ENCODE results near the gene NIN.

NIN gene

DNA sequence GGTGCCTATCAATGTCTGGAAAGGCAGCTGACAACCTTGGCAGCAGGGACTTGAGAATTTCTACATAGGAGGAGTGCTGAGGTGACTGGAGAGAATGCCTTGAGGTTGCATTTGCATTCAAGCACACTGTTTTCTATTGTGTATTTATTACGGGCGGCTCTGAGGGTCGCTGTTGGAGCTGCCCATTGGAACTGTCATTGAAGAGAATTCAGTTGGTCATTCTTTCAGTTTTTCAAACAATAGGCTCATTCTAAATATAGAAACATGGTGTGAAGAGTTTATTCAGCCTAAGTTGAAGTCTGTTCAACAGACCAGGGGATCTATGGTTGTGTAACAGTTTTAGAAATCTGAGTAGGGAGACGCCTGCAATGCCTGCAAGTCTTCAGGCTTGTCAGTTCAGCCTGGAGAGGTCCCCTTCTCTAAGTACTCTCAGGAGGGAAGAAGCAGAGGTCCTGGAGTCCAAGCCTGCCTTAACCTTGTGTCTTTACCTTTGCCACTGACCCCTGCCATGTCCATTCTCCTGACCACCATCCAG, 31.1 kb upstream of the NIN start:
- TF ChIP-seq TCF12 (IDR thresholded peaks at IDR 0.05; ENCODE audit: low read depth) (no peak), TAF1 (IDR thresholded peaks at IDR 0.05; ENCODE audit: low read depth) (no peak), CREB1 (IDR thresholded peaks at IDR 0.05; ENCODE audit: low read depth) (no peak)

DNA sequence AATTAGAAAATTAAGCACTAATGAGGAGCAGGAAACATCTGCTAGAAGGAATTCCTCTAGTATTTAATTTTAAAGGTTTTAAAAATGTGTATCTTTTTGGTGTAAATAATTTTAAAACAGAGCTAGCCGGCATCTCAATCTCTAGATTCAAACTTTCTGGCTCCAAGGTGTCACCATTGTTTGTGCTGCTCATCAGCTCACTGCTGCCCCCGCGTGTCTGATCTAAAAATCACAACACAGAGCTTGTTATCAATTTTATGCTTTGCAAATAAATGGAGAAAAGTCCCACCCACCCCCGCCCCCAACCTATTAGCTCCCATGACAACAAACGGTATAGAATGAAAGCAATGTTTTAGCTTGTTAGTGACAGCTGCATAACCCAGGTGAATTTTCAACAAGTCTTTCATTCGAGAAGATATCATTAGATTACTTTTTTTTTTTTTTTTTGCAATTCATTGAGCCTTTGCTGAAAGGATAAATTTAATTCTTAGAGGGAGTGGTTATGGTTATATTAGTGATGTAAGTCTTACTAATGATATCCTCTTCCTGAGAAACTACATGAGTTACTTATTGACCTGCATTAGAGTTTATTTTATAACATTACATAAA, 29.6 kb upstream of the NIN start:
- TF ChIP-seq RAD21 (IDR thresholded peaks at IDR 0.05; ENCODE audit: low read depth), result peak; percentile 68
- no peak for TF ChIP-seq EGR1 (IDR thresholded peaks at IDR 0.05)
- TF ChIP-seq, protein P1, sequence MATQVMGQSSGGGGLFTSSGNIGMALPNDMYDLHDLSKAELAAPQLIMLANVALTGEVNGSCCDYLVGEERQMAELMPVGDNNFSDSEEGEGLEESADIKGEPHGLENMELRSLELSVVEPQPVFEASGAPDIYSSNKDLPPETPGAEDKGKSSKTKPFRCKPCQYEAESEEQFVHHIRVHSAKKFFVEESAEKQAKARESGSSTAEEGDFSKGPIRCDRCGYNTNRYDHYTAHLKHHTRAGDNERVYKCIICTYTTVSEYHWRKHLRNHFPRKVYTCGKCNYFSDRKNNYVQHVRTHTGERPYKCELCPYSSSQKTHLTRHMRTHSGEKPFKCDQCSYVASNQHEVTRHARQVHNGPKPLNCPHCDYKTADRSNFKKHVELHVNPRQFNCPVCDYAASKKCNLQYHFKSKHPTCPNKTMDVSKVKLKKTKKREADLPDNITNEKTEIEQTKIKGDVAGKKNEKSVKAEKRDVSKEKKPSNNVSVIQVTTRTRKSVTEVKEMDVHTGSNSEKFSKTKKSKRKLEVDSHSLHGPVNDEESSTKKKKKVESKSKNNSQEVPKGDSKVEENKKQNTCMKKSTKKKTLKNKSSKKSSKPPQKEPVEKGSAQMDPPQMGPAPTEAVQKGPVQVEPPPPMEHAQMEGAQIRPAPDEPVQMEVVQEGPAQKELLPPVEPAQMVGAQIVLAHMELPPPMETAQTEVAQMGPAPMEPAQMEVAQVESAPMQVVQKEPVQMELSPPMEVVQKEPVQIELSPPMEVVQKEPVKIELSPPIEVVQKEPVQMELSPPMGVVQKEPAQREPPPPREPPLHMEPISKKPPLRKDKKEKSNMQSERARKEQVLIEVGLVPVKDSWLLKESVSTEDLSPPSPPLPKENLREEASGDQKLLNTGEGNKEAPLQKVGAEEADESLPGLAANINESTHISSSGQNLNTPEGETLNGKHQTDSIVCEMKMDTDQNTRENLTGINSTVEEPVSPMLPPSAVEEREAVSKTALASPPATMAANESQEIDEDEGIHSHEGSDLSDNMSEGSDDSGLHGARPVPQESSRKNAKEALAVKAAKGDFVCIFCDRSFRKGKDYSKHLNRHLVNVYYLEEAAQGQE (IDR thresholded peaks at IDR 0.05; ENCODE audit: low read depth), result no peak

DNA sequence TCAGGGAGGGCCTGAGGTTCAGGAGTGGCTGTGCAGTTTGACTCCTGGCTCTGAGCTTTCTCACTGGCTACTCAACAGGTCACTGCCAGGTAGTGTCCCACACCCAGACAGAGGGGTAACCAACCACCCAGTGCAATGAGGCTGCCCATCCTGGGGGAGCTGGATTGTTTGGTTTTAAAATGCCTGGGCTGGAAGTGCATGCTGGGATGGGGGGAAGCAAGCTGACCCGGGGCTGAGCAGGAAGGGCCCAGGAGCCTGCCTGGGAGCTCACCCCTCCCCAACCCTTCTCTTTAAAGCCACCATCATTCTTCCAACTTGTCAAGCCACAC, 28.3 kb upstream of the NIN start:
- no peak for TF ChIP-seq RAD21 (IDR thresholded peaks at IDR 0.05; ENCODE audit: low read depth)

DNA sequence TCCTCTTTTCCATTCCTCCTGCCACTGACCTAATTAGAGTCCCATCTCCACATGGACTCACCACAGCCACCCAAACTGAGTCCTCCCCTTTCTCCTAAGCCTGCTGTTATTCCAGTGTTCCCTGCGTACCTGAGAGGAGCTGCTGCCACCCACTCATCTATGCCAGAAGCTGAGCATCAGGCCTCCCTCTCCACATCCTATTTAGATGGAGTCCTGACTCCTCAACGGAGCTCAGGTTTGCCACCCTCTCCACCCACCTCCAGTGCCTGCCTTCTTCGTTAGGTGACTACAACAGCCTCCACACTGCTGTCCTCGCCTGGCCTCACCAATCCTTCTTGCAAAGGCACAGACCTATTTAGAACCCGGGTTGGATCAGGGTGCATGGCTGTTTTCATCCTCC, 25.7 kb upstream of the NIN start:
- TF ChIP-seq FOXM1 (IDR thresholded peaks at IDR 0.05; ENCODE audit: borderline replicate concordance, low read depth) (no peak), NFIC (IDR thresholded peaks at IDR 0.05) (no peak), RAD21 (IDR thresholded peaks at IDR 0.05; ENCODE audit: low read depth) (no peak), CEBPB (IDR thresholded peaks at IDR 0.05) (no peak)
- TF ChIP-seq, protein P2, sequence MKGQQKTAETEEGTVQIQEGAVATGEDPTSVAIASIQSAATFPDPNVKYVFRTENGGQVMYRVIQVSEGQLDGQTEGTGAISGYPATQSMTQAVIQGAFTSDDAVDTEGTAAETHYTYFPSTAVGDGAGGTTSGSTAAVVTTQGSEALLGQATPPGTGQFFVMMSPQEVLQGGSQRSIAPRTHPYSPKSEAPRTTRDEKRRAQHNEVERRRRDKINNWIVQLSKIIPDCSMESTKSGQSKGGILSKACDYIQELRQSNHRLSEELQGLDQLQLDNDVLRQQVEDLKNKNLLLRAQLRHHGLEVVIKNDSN (IDR thresholded peaks at IDR 0.05), result no peak

DNA sequence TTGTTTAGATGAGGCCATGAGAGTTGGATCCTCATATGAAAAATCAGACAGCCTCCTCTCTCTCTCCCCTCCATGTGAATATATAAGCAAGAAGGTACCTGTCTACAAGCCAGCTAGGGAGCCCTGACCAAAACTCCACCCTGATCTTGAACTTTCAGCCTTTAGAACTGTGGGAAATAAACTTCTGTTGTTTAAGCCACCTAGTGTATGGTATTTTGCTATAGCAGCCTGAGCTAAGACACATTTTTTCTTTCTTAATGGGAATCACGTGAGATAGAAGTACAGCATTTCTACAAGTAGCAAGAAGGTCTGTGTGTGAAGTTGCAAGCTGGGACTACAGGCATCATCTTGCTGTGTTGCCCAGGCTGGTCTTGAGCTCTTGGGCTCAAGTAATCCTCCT, 24.6 kb upstream of the NIN start:
- TF ChIP-seq CEBPB (IDR thresholded peaks at IDR 0.05) (no peak), TEAD4 (IDR thresholded peaks at IDR 0.05) (no peak), ZBTB7A (IDR thresholded peaks at IDR 0.05; ENCODE audit: low read depth) (no peak), FOXM1 (IDR thresholded peaks at IDR 0.05; ENCODE audit: borderline replicate concordance, low read depth) (no peak), YY1 (IDR thresholded peaks at IDR 0.05; ENCODE audit: low read depth) (no peak), TAF1 (IDR thresholded peaks at IDR 0.05; ENCODE audit: low read depth) (no peak), EGR1 (IDR thresholded peaks at IDR 0.05) (no peak), RAD21 (IDR thresholded peaks at IDR 0.05; ENCODE audit: low read depth) (no peak), CREB1 (IDR thresholded peaks at IDR 0.05; ENCODE audit: low read depth) (no peak), NFIC (IDR thresholded peaks at IDR 0.05) (no peak), EP300 (IDR thresholded peaks at IDR 0.05; ENCODE audit: borderline replicate concordance) (no peak), TCF12 (IDR thresholded peaks at IDR 0.05; ENCODE audit: low read depth) (no peak)
- TF ChIP-seq, protein P3, sequence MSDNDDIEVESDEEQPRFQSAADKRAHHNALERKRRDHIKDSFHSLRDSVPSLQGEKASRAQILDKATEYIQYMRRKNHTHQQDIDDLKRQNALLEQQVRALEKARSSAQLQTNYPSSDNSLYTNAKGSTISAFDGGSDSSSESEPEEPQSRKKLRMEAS (IDR thresholded peaks at IDR 0.05), result no peak
- TF ChIP-seq, protein P2 (IDR thresholded peaks at IDR 0.05), result no peak
- TF ChIP-seq, protein P1 (IDR thresholded peaks at IDR 0.05; ENCODE audit: low read depth), result no peak

DNA sequence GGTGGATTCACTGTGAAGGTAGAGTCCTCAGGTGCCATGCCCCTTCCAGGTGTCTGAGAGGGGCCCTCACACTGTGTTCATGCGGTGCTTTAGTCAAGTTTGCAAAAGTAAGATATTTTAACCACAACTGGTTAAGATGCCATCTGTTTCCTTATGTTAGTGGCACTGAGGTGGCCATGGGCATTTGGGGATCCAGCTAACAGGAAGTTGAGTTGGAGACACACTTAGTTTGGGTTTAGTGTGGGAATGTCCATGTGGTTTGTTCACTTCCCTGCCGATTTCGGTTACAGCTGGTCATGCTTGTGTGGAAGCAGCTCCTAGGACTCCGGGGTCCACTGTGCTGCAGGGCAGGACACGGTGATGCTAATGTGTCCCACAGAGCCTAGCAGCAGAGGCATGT, 23.6 kb upstream of the NIN start:
- TF ChIP-seq TCF12 (IDR thresholded peaks at IDR 0.05; ENCODE audit: low read depth) (no peak), EP300 (IDR thresholded peaks at IDR 0.05; ENCODE audit: borderline replicate concordance) (no peak), YY1 (IDR thresholded peaks at IDR 0.05; ENCODE audit: low read depth) (no peak), TAF1 (IDR thresholded peaks at IDR 0.05; ENCODE audit: low read depth) (no peak), RAD21 (IDR thresholded peaks at IDR 0.05; ENCODE audit: low read depth) (no peak), CEBPB (IDR thresholded peaks at IDR 0.05) (no peak), ZBTB7A (IDR thresholded peaks at IDR 0.05; ENCODE audit: low read depth) (no peak), EGR1 (IDR thresholded peaks at IDR 0.05) (no peak), NFIC (IDR thresholded peaks at IDR 0.05) (no peak), FOXM1 (IDR thresholded peaks at IDR 0.05; ENCODE audit: borderline replicate concordance, low read depth) (no peak), TEAD4 (IDR thresholded peaks at IDR 0.05) (no peak)
- TF ChIP-seq, protein P1 (IDR thresholded peaks at IDR 0.05; ENCODE audit: low read depth), result no peak
- TF ChIP-seq, protein P2 (IDR thresholded peaks at IDR 0.05), result no peak

All from Ishikawa (cell line).